IMR-90 (cell line): ENCODE results near the gene DEK. TPM values are rescaled to one million over a fixed set of nuclear protein-coding genes. Genes with fewer than 3 reads are reported as not detected.

Experiments
- ATAC-seq: fragments of 200-7000 bp; cut with Tn5 transposase; 2 replicates; pipeline ENCODE4 v1.9.1; 2020; ENCODE audit warnings: low read depth, mild to moderate bottlenecking, moderate library complexity
- BruUV-seq: library from RNA; stranded (reverse); fragments of 400-500 nt; replicated peaks from 2 replicates; lab custom pipeline; 2021; lab: Mats Ljungman, UMichigan
- CTCF ChIA-PET: fragments of 300-600 bp; formaldehyde crosslinking; extraction: SDS; loops from one replicate; lab custom pipeline; 2021; ENCODE audit warnings: antibody characterized with exemption; lab: Yijun Ruan, JAX
- POLR2A ChIA-PET: fragments of 300-600 bp; sonication (Branson Sonifier 250); formaldehyde crosslinking; loops from one replicate; lab custom pipeline; 2022; ENCODE audit warnings: antibody characterized with exemption; ENCODE audit not compliant: unreplicated experiment; lab: Charles Lee
- DNase-seq: peaks from one replicate; pipeline ENCODE4 v3.0.0; 2013
- H2AFZ ChIP-seq: replicated peaks from 2 replicates; pipeline ENCODE3; 2013; ENCODE audit warnings: low read length, mild to moderate bottlenecking; ENCODE audit not compliant: poor library complexity
- H2AK5ac ChIP-seq: 2 replicates; pipeline ENCODE4 v1.6.1; 2013; ENCODE audit warnings: low read depth, low read length, inconsistent platforms
- H2AK9ac ChIP-seq: replicated peaks from 2 replicates; pipeline ENCODE3; 2013; ENCODE audit warnings: mild to moderate bottlenecking, low read depth, low read length, moderate library complexity; ENCODE audit not compliant: poor library complexity
- H2BK120ac ChIP-seq: 2 replicates; pipeline ENCODE4 v1.6.1; 2013; ENCODE audit warnings: low read depth, low read length, inconsistent platforms
- H2BK15ac ChIP-seq: 3 replicates; pipeline ENCODE4 v1.6.1; 2013; ENCODE audit warnings: low read depth, low read length, inconsistent platforms
- H2BK20ac ChIP-seq: 2 replicates; pipeline ENCODE4 v1.6.1; 2013; ENCODE audit warnings: low read depth, mild to moderate bottlenecking, inconsistent platforms, low read length, moderate library complexity
- H2BK5ac ChIP-seq: 2 replicates; pipeline ENCODE4 v1.6.1; 2013; ENCODE audit warnings: mild to moderate bottlenecking, low read depth, low read length, inconsistent platforms; ENCODE audit not compliant: poor library complexity, severe bottlenecking
- H3K14ac ChIP-seq: replicated peaks from 2 replicates; pipeline ENCODE4 v1.6.1; 2013; ENCODE audit warnings: low read depth, low read length, inconsistent platforms
- H3K18ac ChIP-seq: 2 replicates; pipeline ENCODE4 v1.6.1; 2013; ENCODE audit warnings: low read depth, low read length, control low read depth
- H3K23ac ChIP-seq: 2 replicates; pipeline ENCODE4 v1.6.1; 2013; ENCODE audit warnings: low read depth, low read length, inconsistent platforms
- H3K27ac ChIP-seq: 2 replicates; pipeline ENCODE4 v1.5.1; 2013; ENCODE audit warnings: mild to moderate bottlenecking, control low read depth, low read length; ENCODE audit not compliant: insufficient read depth
- H3K27me3 ChIP-seq: 2 replicates; pipeline ENCODE4 v1.6.1; 2013; ENCODE audit warnings: low read length; ENCODE audit not compliant: control insufficient read depth, insufficient read depth
- H3K36me3 ChIP-seq: 2 replicates; pipeline ENCODE4 v1.6.1; 2013; ENCODE audit warnings: low read length, mixed read lengths; ENCODE audit not compliant: control insufficient read depth, insufficient read depth
- H3K4ac ChIP-seq: 2 replicates; pipeline ENCODE4 v1.6.1; 2013; ENCODE audit warnings: low read depth, low read length, inconsistent platforms
- H3K4me1 ChIP-seq: 2 replicates; pipeline ENCODE4 v1.6.1; 2013; ENCODE audit warnings: low read length, mixed read lengths; ENCODE audit not compliant: control insufficient read depth, insufficient read depth
- H3K4me2 ChIP-seq: 2 replicates; pipeline ENCODE4 v1.6.1; 2013; ENCODE audit warnings: low read depth, mild to moderate bottlenecking, control low read depth, low read length, moderate library complexity
- H3K4me3 ChIP-seq: 2 replicates; pipeline ENCODE4 v1.5.1; 2013; ENCODE audit warnings: low read depth, mild to moderate bottlenecking, control low read depth, low read length, moderate library complexity; ENCODE audit not compliant: insufficient read depth
- H3K56ac ChIP-seq: 2 replicates; pipeline ENCODE4 v1.6.1; 2013; ENCODE audit warnings: low read length, inconsistent platforms; ENCODE audit not compliant: insufficient read depth; ENCODE audit errors: extremely low read depth
- H3K79me1 ChIP-seq, 2 experiments: 2 replicates each; pipeline ENCODE4 v1.6.1; 2013; ENCODE audit warnings: low read length in 2 of 2, inconsistent platforms in 1 of 2, low read depth in 1 of 2
- H3K9ac ChIP-seq: 2 replicates; pipeline ENCODE4 v1.6.1; 2013; ENCODE audit warnings: low read depth, low read length, control low read depth
- H3K9me1 ChIP-seq: 2 replicates; pipeline ENCODE4 v1.6.1; 2013; ENCODE audit warnings: low read length, inconsistent platforms; ENCODE audit not compliant: insufficient read depth
- H3K9me3 ChIP-seq: 2 replicates; pipeline ENCODE4 v1.6.1; 2013; ENCODE audit warnings: low read length; ENCODE audit not compliant: control insufficient read depth, insufficient read depth
- H4K20me1 ChIP-seq: 2 replicates; pipeline ENCODE4 v1.6.1; 2013; ENCODE audit warnings: low read length, inconsistent platforms; ENCODE audit not compliant: insufficient read depth
- H4K5ac ChIP-seq: 2 replicates; pipeline ENCODE4 v1.6.1; 2013; ENCODE audit warnings: mild to moderate bottlenecking, low read depth, low read length, control low read depth
- H4K8ac ChIP-seq, 2 experiments: 2 replicates each; pipeline ENCODE4 v1.6.1; 2013; ENCODE audit warnings: low read depth in 2 of 2, low read length in 2 of 2, control low read depth in 1 of 2, inconsistent platforms in 1 of 2
- H4K91ac ChIP-seq: 2 replicates; pipeline ENCODE4 v1.6.1; 2013; ENCODE audit warnings: low read depth, low read length, inconsistent platforms; ENCODE audit not compliant: insufficient read depth
- CHD1 ChIP-seq: IDR thresholded peaks from 2 replicates; pipeline ENCODE4 v1.6.1; 2012; ENCODE audit warnings: low read depth, low read length, improper control_type of control experiment
- POLR2A ChIP-seq: IDR thresholded peaks from 2 replicates; pipeline ENCODE4 v1.6.1; 2012; ENCODE audit warnings: mild to moderate bottlenecking, low read depth, low read length
- WGBS, 2 experiments: methylation state at CpG; one replicate each; pipeline versions ENCODE4 v1.1.5 to v1.1.7; 2013; ENCODE audit warnings: missing lambda C conversion rate in 2 of 2; ENCODE audit not compliant: insufficient read length in 1 of 2; ENCODE audit errors: extremely low coverage in 2 of 2; 5-methylcytosine and 5-hydroxymethylcytosine counted together
- dilution Hi-C: fragments of 300-500 bp; cut with HindIII; formaldehyde crosslinking; loops from one replicate; pipeline ENCODE4 v1.14.3; 2018; ENCODE audit warnings: low sequenced_read_pairs; ENCODE audit not compliant: unreplicated experiment
- in situ Hi-C: fragments of 300-500 bp; cut with MboI; formaldehyde crosslinking; loops from 3 replicates; pipeline ENCODE4 v1.14.3; 2019; ENCODE audit warnings: low sequenced_read_pairs, inconsistent platforms, mixed read lengths
- intact Hi-C: fragments of 100-400 bp; cut with micrococcal nuclease; formaldehyde crosslinking; loops from 2 replicates; pipeline ENCODE4 v1.10.0; 2022
- polyA plus RNA-seq, 3 experiments: library from polyadenylated mRNA; depleted of rRNA; stranded (reverse); fragments of >200 nt; gene quantifications; 2 replicates each; pipeline ENCODE4 v1.2.3, GENCODE V29; 2012; ENCODE audit warnings: low replicate concordance in 1 of 3
- total RNA-seq: library from RNA; depleted of rRNA; stranded (reverse); fragments of >200 nt; gene quantifications from 2 replicates; pipeline ENCODE4 v1.2.3, GENCODE V29; 2012

The DEK gene
- total and polyA plus RNA-seq, 2 of the 4 experiments (the other 2 are of a cell fraction) = 33.5 to 37.1 TPM

- Histone ChIP-seq H2BK120ac (no peak overlapping the region), H3K14ac (no peak overlapping the region), H4K91ac (no peak overlapping the region), H3K4me2 (no peak overlapping the region), H3K9ac (no peak overlapping the region), H3K27ac (no peak overlapping the region), H3K56ac (no peak overlapping the region), H3K4ac (no peak overlapping the region), H2AK5ac (no peak overlapping the region), H2AK9ac (no peak overlapping the region), H3K9me3 (no peaks in the 10 kb centered on the region), H2BK5ac (no peak overlapping the region), H2AFZ (no peak overlapping the region), H3K4me3 (no peak overlapping the region), H4K8ac (no peak overlapping the region), H3K9me1 (no peaks in the 10 kb centered on the region), H2BK20ac (no peak overlapping the region), H3K4me1 (peaks cover 2% of the 10 kb centered on the region; the same call in 1 of the 2 replicates), H3K36me3 (no peaks in the 10 kb centered on the region), H3K23ac (no peak overlapping the region), H3K18ac (no peak overlapping the region), H4K20me1 (no peaks in the 10 kb centered on the region), H4K5ac (no peak overlapping the region), H3K79me1 (no peaks in the 10 kb centered on the region), H3K27me3 (peaks cover 21% of the 10 kb centered on the region), H2BK15ac (no peak overlapping the region)
- no peak for TF ChIP-seq POLR2A
- TF ChIP-seq CHD1 = no peak
- ATAC-seq (no peak), DNase-seq (no peak)
- dilution Hi-C loops (no loop called here), intact Hi-C loops (no loop called here), in situ Hi-C loops (no loop called here)
- ChIA-PET POLR2A (no interaction called here), CTCF (interaction anchor here (0.6 kb wide), 1 partner anchor 35 kb away, joined by 4 read pairs; no protein-coding TSS in a partner anchor)
- WGBS, 2 experiments = 83% methylated on average over 1 of the region's 4 CpGs; no CpG with 5 or more reads in 1 of the 2 experiments
- no TSS peak for BruUV-seq
These were observed 17.2 kb upstream of the DEK start for GRCh38 chr6:18281564-18281963.
